ENCODE results near the gene AGRP. TPM values are rescaled to one million over a fixed set of nuclear protein-coding genes. Genes with fewer than 3 reads are reported as not detected.

AGRP gene
- total and polyA plus RNA-seq, 2 of the 4 experiments (the other 2 are of a cell fraction), result not detected

DNA sequence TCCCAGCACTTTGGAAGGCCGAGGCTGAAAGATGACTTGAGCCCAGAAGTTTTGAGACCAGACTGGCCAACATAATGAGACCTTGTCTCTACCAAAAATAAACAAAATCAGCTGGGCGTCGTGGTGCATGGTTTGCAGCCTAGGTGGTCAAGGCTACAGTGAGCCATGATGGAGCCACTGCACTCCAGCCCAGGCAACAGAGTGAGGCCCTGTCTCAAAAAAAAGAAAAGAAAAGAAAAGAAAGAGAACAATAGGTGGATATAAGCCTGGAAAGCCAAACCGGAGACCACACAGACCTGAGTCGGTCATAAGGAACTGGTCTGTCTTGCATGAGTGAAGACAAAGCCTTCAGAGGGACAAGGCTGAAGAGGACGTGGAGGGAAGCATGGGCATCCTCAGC lies 16.8 kb downstream of the AGRP start:
- no peak overlapping the region for H3K27ac ChIP-seq (ENCODE audit: insufficient read depth, low read length)
- H4K8ac ChIP-seq (ENCODE audit: low read depth in 2 of 2, low read length in 2 of 2), result no peak overlapping the region
- no peak overlapping the region for H3K4me3 ChIP-seq (ENCODE audit: insufficient read depth, low read depth, low read length)
- DNase-seq (no peak), ATAC-seq (ENCODE audit: low read depth) (no peak)
- H2BK15ac ChIP-seq (ENCODE audit: low read depth, low read length), result no peak overlapping the region
- in situ Hi-C loops (cut with MboI; ENCODE audit: low sequenced_read_pairs) (no loop called here), intact Hi-C loops (cut with micrococcal nuclease) (loop anchor here (1.0 to 5.0 kb wide), 3 partner anchors 94 to 206 kb away; no protein-coding TSS in a partner anchor), dilution Hi-C loops (cut with HindIII; ENCODE audit: low sequenced_read_pairs, unreplicated experiment) (no loop called here)
- peaks cover 98% of the 10 kb centered on the region for H4K20me1 ChIP-seq (ENCODE audit: insufficient read depth, low read length)
- no peak overlapping the region for H3K23ac ChIP-seq (ENCODE audit: low read depth, low read length)
- no TSS peak for BruUV-seq (replicated peaks)
- H2AK9ac ChIP-seq (replicated peaks; ENCODE audit: low read depth, low read length, poor library complexity), result no peak overlapping the region
- no peak overlapping the region for H3K4me2 ChIP-seq (ENCODE audit: low read depth, low read length)
- no peak overlapping the region for H2AFZ ChIP-seq (replicated peaks; ENCODE audit: low read length, poor library complexity)
- peaks cover 3% of the 10 kb centered on the region for H3K4me1 ChIP-seq (ENCODE audit: control insufficient read depth, insufficient read depth, low read length)
- peaks cover 23 to 92% of the 10 kb centered on the region in 2 experiments for H3K79me1 ChIP-seq (ENCODE audit: low read depth in 1 of 2, low read length in 2 of 2)
- H4K91ac ChIP-seq (ENCODE audit: insufficient read depth, low read depth, low read length), result no peak overlapping the region
- no peaks in the 10 kb centered on the region; the same call in 1 of the 2 replicates for H3K36me3 ChIP-seq (ENCODE audit: control insufficient read depth, insufficient read depth, low read length)
- H3K9ac ChIP-seq (ENCODE audit: low read depth, low read length), result no peak overlapping the region
- no peak overlapping the region for H3K56ac ChIP-seq (ENCODE audit: extremely low read depth, insufficient read depth, low read length)
- H3K27me3 ChIP-seq (ENCODE audit: control insufficient read depth, insufficient read depth, low read length), result no peaks in the 10 kb centered on the region
- no peak overlapping the region for H2BK5ac ChIP-seq (ENCODE audit: low read depth, low read length, poor library complexity, severe bottlenecking)
- H3K18ac ChIP-seq (ENCODE audit: low read depth, low read length), result no peak overlapping the region
- no peak overlapping the region for H4K5ac ChIP-seq (ENCODE audit: low read depth, low read length)
- no peak overlapping the region for H2BK120ac ChIP-seq (ENCODE audit: low read depth, low read length)
- no CpG with 5 or more reads among the region's 6 CpGs for WGBS, 2 experiments (ENCODE audit: extremely low coverage in 2 of 2, insufficient read length in 1 of 2)
- no peak overlapping the region for H3K4ac ChIP-seq (ENCODE audit: low read depth, low read length)
- H2AK5ac ChIP-seq (ENCODE audit: low read depth, low read length), result no peak overlapping the region
- H3K9me1 ChIP-seq (ENCODE audit: insufficient read depth, low read length), result peaks cover 8% of the 10 kb centered on the region
- H3K9me3 ChIP-seq (ENCODE audit: control insufficient read depth, insufficient read depth, low read length), result no peaks in the 10 kb centered on the region
- CTCF ChIA-PET, result no interaction called here
- no peak overlapping the region for H3K14ac ChIP-seq (replicated peaks; ENCODE audit: low read depth, low read length)
- POLR2A ChIA-PET (ENCODE audit: unreplicated experiment), result no interaction called here
- TF ChIP-seq ELK1 (IDR thresholded peaks at IDR 0.05; ENCODE audit: borderline replicate concordance, low read depth, low read length), result no peak
- TF ChIP-seq CEBPB (IDR thresholded peaks at IDR 0.05; ENCODE audit: low read depth, low read length), result no peak
- TF ChIP-seq FOS (IDR thresholded peaks at IDR 0.05; ENCODE audit: low read depth, low read length), result no peak
- no peak for TF ChIP-seq POLR2A (IDR thresholded peaks at IDR 0.05; ENCODE audit: low read depth, low read length)
- TF ChIP-seq NFE2L2 (IDR thresholded peaks at IDR 0.05; ENCODE audit: low read depth, low read length), result no peak
- TF ChIP-seq MAFK (IDR thresholded peaks at IDR 0.05; ENCODE audit: low read depth, low read length), result no peak
- no peak for TF ChIP-seq RFX5 (IDR thresholded peaks at IDR 0.05; ENCODE audit: low read depth, low read length)
- no peak overlapping the region for H2BK20ac ChIP-seq (ENCODE audit: low read depth, low read length)
